Calu3 (cell line): ENCODE results near the gene CACNA1D. TPM values are rescaled to one million over a fixed set of nuclear protein-coding genes. Genes with fewer than 3 reads are reported as not detected.

ENCODE experiments used
- BruUV-seq: library from RNA; stranded (reverse); fragments of 400-500 nt; replicated peaks from 2 replicates; lab custom pipeline; 2021; lab: Mats Ljungman, UMichigan
- CTCF ChIA-PET: fragments of 300-600 bp; sonication (Branson Sonifier 250); formaldehyde crosslinking; loops from one replicate; lab custom pipeline; 2022; ENCODE audit warnings: antibody characterized with exemption; lab: Charles Lee
- DNase-seq: peaks from one replicate; pipeline ENCODE4 v3.0.0; 2022
- H3K27ac Mint-ChIP-seq: one replicate; pipeline ENCODE4 v1.8.0; 2022; ENCODE audit warnings: mixed read lengths; ENCODE audit not compliant: unreplicated experiment
- H3K27me3 Mint-ChIP-seq: one replicate; pipeline ENCODE4 v1.8.0; 2022; ENCODE audit warnings: mixed read lengths; ENCODE audit not compliant: unreplicated experiment
- H3K36me3 Mint-ChIP-seq: one replicate; pipeline ENCODE4 v1.8.0; 2022; ENCODE audit warnings: mild to moderate bottlenecking, moderate library complexity, mixed read lengths; ENCODE audit not compliant: insufficient read depth, unreplicated experiment
- H3K4me1 Mint-ChIP-seq: one replicate; pipeline ENCODE4 v1.8.0; 2022; ENCODE audit warnings: mild to moderate bottlenecking, low read depth, mixed read lengths; ENCODE audit not compliant: unreplicated experiment
- H3K4me3 Mint-ChIP-seq: one replicate; pipeline ENCODE4 v1.8.0; 2022; ENCODE audit warnings: mild to moderate bottlenecking, low read depth, moderate library complexity, mixed read lengths; ENCODE audit not compliant: unreplicated experiment
- H3K9me3 Mint-ChIP-seq: one replicate; pipeline ENCODE4 v1.8.0; 2022; ENCODE audit warnings: low read depth, mixed read lengths; ENCODE audit not compliant: unreplicated experiment
- CTCF ChIP-seq: fragments of 200-600 bp; IDR thresholded peaks from one replicate; pipeline ENCODE4 v1.8.0; 2022; ENCODE audit warnings: antibody characterized with exemption; ENCODE audit not compliant: unreplicated experiment
- intact Hi-C: fragments of 100-400 bp; cut with micrococcal nuclease; formaldehyde crosslinking; loops from one replicate; pipeline ENCODE4 v1.10.0; 2022; ENCODE audit not compliant: unreplicated experiment
- total RNA-seq: library from RNA; stranded (reverse); gene quantifications from 2 replicates; pipeline ENCODE4 v1.2.3, GENCODE V29; 2022

Gene CACNA1D
- total RNA-seq, 1 experiment from 2014 or later = 48.3 TPM

- Mint-ChIP-seq H3K4me3 (no peak overlapping the region), H3K27ac (no peak overlapping the region), H3K27me3 (no peaks in the 10 kb centered on the region), H3K36me3 (peaks cover 15% of the 10 kb centered on the region), H3K4me1 (peaks cover 19% of the 10 kb centered on the region), H3K9me3 (no peaks in the 10 kb centered on the region)
- DNase-seq = no peak
- no peak for TF ChIP-seq CTCF
- BruUV-seq = no TSS peak
- CTCF ChIA-PET = interaction anchor here (0.7 kb wide), 1 partner anchor 59 kb away, joined by 5 read pairs; no protein-coding TSS in a partner anchor
- intact Hi-C loops = no loop called here
Measured at GRCh38 chr3:53491276-53491675, 3.1 kb upstream of the CACNA1D start.

GRCh38 chr3:53493595-53493962 lies 832 bp upstream of the CACNA1D start:
- Mint-ChIP-seq H3K27me3 (no peaks in the 10 kb centered on the region), H3K27ac (peak overlapping the region; percentile 10), H3K4me1 (peaks cover 29% of the 10 kb centered on the region), H3K36me3 (peaks cover 25% of the 10 kb centered on the region), H3K9me3 (no peaks in the 10 kb centered on the region), H3K4me3 (peak overlapping the region; percentile 57)
- intact Hi-C loops = no loop called here
- no peak for DNase-seq
- no TSS peak for BruUV-seq
- TF ChIP-seq CTCF = no peak
- CTCF ChIA-PET = interaction anchor here (0.6 to 2.9 kb wide), 7 partner anchors 10 to 358 kb away, joined by 3 to 14 read pairs (median 4); no protein-coding TSS in a partner anchor

- Mint-ChIP-seq H3K36me3 (peaks cover 25% of the 10 kb centered on the region), H3K4me3 (peak overlapping the region; percentile 71), H3K27ac (peak overlapping the region; percentile 30), H3K27me3 (no peaks in the 10 kb centered on the region), H3K4me1 (peaks cover 18% of the 10 kb centered on the region), H3K9me3 (no peaks in the 10 kb centered on the region)
- no peak for TF ChIP-seq CTCF
- BruUV-seq = no TSS peak
- CTCF ChIA-PET = no interaction called here
- peak; percentile 24 for DNase-seq
- intact Hi-C loops = no loop called here
Measured at GRCh38 chr3:53495146-53495519, 722 bp downstream of the CACNA1D start.

GRCh38 chr3:53495520-53496391 lies 1.3 kb downstream of the CACNA1D start:
- H3K9me3 Mint-ChIP-seq = no peaks in the 10 kb centered on the region
- H3K4me1 Mint-ChIP-seq = peaks cover 14% of the 10 kb centered on the region
- no TSS peak for BruUV-seq
- peaks cover 25% of the 10 kb centered on the region for H3K36me3 Mint-ChIP-seq
- CTCF ChIA-PET = no interaction called here
- peak overlapping the region; percentile 30 for H3K27ac Mint-ChIP-seq
- peak overlapping the region; percentile 71 for H3K4me3 Mint-ChIP-seq
- intact Hi-C loops = no loop called here
- DNase-seq = peak; percentile 24
- TF ChIP-seq CTCF = no peak
- no peaks in the 10 kb centered on the region for H3K27me3 Mint-ChIP-seq
